Measurements from ENCODE around the gene SBF2. TPM values are rescaled to one million over a fixed set of nuclear protein-coding genes. Genes with fewer than 3 reads are reported as not detected.
"Not testable (repeated sequence)": the region's sequence is repeated elsewhere in the genome, so short reads cannot be mapped to it uniquely, and the experiment has no call there.

SBF2 gene
- total RNA-seq, 1 donor from 2014 or later, result 18.3 TPM

DNA sequence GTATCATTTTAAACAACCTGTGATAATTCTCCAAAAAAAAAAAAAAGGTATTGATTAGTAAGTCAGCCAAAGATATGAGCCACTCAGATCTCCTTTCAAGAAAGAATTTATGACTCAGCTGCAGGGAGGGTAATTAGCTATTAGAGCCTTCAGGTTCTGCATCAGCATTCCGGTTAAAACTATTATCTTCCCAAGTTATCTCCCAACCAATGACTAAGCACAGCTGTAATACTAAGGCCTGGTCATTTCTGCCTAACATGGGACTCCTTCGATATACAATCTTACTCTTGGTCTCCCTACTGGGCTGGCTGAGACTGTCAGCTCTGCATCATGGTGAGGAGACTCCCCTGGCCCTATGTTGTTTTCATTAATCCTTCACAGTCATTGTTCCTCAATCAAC is 60.4 kb downstream of the SBF2 start:
- no peak for DNase-seq
- intact Hi-C loops (cut with DNase I), result no loop called here
- no peak for ATAC-seq (ENCODE audit: poor library complexity)

- intact Hi-C loops (cut with DNase I), result no loop called here
- DNase-seq, result no peak
Observed at GRCh38 chr11:10232756-10233155, 61.3 kb downstream of the SBF2 start.

GRCh38 chr11:10231803-10232202 is 62.2 kb downstream of the SBF2 start:
- DNase-seq; intact Hi-C loops (cut with DNase I); ATAC-seq (ENCODE audit: poor library complexity): not testable (repeated sequence)

More at GRCh38 chr11:10232756-10233155, 61.3 kb downstream of the SBF2 start:
- ATAC-seq (ENCODE audit: poor library complexity), result no peak

GRCh38 chr11:10225553-10225952 is 68.5 kb downstream of the SBF2 start:
- intact Hi-C loops (cut with DNase I), result no loop called here
- ATAC-seq (ENCODE audit: poor library complexity) (peak; percentile 60), DNase-seq (no peak)

DNA sequence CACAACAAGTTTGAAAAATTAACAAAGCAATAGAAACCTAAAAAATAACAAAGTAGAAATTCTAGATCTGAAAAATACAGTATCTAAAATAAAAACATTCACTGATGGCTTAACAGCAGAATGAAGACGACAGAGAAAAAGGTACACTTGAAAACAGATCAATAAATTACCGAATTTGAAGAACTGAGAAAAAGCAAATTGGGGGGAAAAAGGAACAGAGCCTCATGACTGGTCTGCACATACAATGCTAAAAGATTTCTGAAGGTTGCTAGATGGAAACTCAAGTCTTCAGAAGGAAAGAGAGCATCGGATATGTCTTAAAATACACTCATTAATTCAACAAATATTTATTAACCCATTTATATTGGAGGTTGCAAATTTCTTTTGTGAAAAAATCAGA is 71.6 kb downstream of the SBF2 start:
- intact Hi-C loops (cut with DNase I), result no loop called here
- DNase-seq (no peak), ATAC-seq (ENCODE audit: poor library complexity) (no peak)

GRCh38 chr11:10221342-10221741 is 72.7 kb downstream of the SBF2 start:
- ATAC-seq (ENCODE audit: poor library complexity), result no peak
- intact Hi-C loops (cut with DNase I), result no loop called here
- DNase-seq, result no peak

GRCh38 chr11:10211470-10211869 is 82.5 kb downstream of the SBF2 start:
- intact Hi-C loops (cut with DNase I), result no loop called here
- DNase-seq, result no peak

DNA sequence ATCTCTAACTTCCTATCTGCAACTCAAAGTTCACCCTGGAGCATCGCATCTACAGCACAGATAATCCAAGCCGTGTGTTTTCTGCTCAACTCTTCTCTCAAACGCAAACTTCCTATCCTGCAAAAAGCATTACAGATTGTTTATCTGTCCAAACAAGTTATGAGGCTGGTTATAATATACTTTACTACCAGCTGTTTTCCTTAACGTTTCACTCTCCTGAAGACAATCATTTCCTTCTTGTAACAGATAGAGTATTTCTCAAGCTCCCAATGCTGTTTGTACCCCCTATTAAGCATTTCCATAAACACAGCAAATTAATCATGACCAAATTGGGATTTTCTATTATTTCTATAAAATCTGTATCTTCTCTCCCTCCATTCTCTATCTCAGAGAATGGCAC is 84.7 kb downstream of the SBF2 start:
- intact Hi-C loops (cut with DNase I), result loop anchor here (5.0 kb wide), 1 partner anchor 98 kb away; the partner anchor contains the start of gene ADM
- DNase-seq, result no peak
- no peak for ATAC-seq (ENCODE audit: poor library complexity)

More at GRCh38 chr11:10211470-10211869, 82.5 kb downstream of the SBF2 start:
- no peak for ATAC-seq (ENCODE audit: poor library complexity)

DNA sequence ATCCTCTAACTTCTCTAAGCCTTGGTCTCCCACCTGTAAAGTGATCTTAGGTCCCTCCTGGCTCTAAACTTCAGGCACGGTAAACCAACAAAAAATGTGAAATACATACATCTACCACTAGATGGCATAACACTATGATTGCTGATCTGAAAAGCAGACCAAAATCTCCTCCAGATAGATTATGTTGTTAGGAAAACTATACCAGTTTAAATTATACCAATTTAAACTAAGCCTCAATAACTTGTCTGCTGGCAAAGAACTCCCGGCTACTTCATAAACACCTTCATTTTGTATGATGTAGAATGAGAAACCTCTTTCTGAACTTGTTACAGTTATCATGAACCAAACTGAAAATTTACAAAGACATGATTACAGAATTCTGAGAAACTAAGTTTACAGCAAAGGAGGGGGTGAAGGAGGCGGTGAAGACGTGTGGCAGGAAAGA is 85.9 kb downstream of the SBF2 start:
- DNase-seq (no peak), ATAC-seq (ENCODE audit: poor library complexity) (peak; percentile 68)
- intact Hi-C loops (cut with DNase I), result loop anchor here (5.0 kb wide), 1 partner anchor 99 kb away; the partner anchor contains the start of gene ADM

DNA sequence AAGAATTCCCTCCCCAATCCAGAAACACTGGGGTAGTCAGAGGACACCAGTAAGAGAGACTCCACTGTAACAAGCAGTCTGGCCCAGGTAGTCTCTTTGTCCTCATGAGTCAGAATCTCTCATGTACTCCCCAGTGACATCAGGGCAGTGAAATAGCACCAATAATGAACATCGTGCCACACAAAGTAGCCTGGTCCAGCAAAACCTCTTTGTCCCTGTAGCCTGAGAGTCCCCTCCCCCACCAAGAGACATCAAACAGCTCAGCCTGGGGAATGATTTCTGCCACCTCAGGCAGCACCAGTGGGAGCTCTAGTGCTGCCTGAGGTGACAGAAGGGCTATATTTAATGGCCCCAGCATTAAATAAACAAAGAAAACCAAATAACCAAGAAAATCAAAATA is 88.1 kb downstream of the SBF2 start:
- DNase-seq (no peak), ATAC-seq (ENCODE audit: poor library complexity) (no peak)
- intact Hi-C loops (cut with DNase I), result loop anchor here (5.0 kb wide), 1 partner anchor 101 kb away; the partner anchor contains the start of gene ADM

DNA sequence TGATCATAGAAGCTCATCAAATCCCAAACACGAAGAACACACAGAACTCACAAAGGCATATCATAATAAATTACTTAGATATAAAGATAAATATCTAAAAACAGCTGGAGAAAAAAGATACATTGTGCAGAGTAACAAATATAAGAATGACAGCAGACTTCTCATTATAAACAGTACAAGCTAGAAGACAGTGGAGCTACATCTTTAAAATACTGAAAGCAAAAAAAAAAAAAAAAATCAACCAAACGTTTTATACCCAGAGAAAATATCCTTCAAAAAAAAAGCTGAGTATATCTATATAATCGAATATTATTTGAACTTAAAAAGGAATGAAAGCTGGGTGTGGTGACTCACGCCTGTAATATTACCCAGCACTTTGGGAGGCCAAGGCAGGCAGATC is 90.0 kb downstream of the SBF2 start:
- intact Hi-C loops (cut with DNase I), result no loop called here
- no peak for ATAC-seq (ENCODE audit: poor library complexity)
- no peak for DNase-seq

- intact Hi-C loops (cut with DNase I), result no loop called here
- no peak for ATAC-seq (ENCODE audit: poor library complexity)
- DNase-seq, result no peak
Observed at GRCh38 chr11:10201343-10201742, 92.7 kb downstream of the SBF2 start.

DNA sequence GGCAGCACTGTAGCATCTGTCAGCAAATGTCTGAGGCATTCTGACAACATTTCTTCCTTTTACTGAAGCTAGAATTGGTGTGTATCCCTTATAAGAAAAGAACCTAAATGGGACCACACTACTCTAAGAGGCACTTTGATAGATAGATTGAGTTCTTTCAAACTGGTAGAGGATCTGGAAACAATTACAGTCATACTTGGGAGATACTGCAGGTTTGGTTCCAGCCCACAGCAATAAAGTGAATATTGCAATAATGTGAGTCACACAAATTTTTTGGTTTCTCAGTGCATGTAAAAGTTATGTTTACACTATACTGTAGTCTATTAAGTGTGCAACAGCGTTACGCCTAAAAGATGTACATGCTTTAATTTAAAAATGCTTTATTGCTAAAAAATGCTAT is 96.9 kb downstream of the SBF2 start:
- DNase-seq, result no peak
- no peak for ATAC-seq (ENCODE audit: poor library complexity)
- intact Hi-C loops (cut with DNase I), result no loop called here

GRCh38 chr11:10192036-10192435 is 102.0 kb downstream of the SBF2 start:
- DNase-seq (no peak), ATAC-seq (ENCODE audit: poor library complexity) (no peak)
- intact Hi-C loops (cut with DNase I), result no loop called here

DNA sequence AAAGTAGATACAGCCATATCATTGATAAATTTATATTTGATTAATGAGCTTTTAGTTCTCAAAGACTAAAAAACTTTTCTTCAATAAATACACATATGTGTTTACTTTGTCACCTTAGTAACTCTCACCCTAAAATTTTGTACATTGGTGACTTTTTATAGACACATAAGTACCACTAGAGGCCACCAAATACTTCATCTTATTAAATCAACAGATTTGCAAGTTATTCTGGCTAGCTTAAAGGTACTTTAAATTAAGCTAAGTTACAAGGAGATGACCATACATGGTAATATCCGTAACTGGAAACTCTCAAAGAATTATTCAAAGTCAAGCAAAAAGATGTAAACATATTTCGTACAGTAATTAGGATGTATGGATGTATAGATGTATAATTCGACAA is 112.2 kb downstream of the SBF2 start:
- DNase-seq (no peak), ATAC-seq (ENCODE audit: poor library complexity) (no peak)
- intact Hi-C loops (cut with DNase I), result no loop called here

- DNase-seq (no peak), ATAC-seq (ENCODE audit: poor library complexity) (no peak)
- intact Hi-C loops (cut with DNase I), result no loop called here
Observed at GRCh38 chr11:10164621-10165020, 129.4 kb downstream of the SBF2 start.

DNA sequence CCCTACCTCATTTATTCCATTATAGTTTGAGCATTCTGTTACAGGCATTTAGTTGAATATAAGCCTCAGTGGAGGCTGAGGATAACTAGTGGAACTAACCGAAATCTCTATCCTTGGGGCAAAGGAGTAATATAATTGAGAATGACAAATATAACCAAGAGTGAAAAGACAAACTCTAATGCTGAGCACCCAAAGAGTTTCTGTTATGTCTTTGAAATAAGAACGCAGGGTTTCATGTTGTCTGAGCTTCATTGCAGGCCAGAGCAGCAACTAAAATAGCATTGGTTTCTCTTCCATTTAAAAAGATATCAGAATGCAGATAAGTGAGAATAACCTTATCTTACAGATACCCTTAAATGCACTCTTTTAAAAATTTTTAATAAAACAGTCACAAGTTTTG is 131.8 kb downstream of the SBF2 start:
- no peak for DNase-seq
- ATAC-seq (ENCODE audit: poor library complexity), result no peak
- intact Hi-C loops (cut with DNase I), result no loop called here

DNA sequence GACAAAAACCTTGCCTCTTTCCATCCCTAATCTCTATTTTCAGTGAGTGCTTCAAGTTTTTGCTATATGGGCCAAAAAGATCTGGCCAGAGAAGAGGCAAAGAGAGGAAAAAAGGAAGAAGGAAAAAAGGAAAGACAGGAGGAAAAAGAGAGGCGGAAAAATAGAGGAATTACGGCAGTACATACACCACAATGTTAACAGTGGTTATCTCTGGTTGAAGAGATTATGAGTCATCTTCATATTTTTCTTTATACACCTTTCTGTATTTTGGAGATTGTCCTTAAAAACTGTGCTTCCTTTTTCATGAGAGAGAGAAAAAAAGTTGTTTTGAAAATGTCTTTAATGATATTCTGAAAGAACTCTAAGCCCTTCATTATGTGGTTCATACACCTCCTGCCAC is 133.7 kb downstream of the SBF2 start:
- intact Hi-C loops (cut with DNase I), result no loop called here
- DNase-seq (no peak), ATAC-seq (ENCODE audit: poor library complexity) (no peak)

GRCh38 chr11:10158461-10158860 is 135.6 kb downstream of the SBF2 start:
- intact Hi-C loops (cut with DNase I), result no loop called here
- ATAC-seq (ENCODE audit: poor library complexity), result no peak
- no peak for DNase-seq

DNA sequence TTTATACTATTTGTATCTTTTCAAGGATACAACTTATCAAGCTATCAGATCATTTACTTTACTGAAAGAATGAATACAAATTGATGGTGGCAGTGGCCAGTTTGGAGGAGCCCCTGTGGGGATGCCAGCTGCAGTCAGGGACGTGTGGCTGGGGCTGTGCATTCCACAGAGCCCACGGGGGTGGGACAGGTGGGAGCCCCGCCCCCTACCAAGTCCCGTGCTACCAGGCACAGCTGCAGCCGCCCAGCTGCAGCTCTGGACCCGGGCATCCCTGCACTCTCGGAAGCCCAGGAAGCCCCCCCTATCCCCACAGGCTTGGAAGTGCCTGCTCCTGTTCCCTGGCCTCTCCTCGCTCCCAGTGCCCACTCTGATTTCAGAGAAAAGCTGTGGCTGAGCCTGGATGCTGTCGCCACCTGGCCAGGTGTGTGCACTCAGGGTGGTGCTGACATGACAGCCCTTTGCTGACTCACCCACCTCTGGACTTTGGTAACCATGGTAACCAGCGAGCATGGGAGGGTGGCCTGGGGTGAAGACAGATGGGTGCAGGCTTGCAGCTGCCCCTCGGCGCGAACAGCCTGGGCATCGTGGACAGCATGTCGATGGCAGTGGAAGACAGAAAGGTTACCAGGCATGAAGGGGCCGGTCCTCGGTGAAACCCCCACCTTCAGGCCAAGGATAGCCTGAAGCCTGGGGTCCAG is 138.1 kb downstream of the SBF2 start:
- ATAC-seq (ENCODE audit: poor library complexity) (no peak), DNase-seq (no peak)
- intact Hi-C loops (cut with DNase I), result no loop called here

DNA sequence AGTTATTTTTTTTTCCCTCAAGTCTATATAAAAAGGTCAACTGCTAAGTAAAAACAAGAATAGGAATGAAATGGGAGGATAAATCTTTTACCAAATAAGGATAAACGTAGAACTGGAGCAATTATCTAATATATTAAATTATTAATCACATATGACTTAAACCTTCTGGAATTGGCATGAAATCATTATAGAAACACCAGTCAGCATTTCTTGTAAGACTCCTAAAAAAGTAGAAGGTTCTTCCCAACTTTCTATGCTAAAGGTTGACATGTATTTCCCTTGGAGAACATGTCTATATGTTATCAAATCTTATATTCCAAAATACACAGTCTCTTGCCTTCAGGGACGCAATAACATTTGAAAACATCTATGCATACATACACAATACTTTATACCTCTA is 143.2 kb downstream of the SBF2 start:
- DNase-seq (no peak), ATAC-seq (ENCODE audit: poor library complexity) (no peak)
- intact Hi-C loops (cut with DNase I), result no loop called here

Measured in Right ventricle myocardium superior (tissue), 1 donor.